H9 (cell line): ENCODE data around the gene CLEC18B. TPM values are rescaled to one million over a fixed set of nuclear protein-coding genes. Genes with fewer than 3 reads are reported as not detected.

Experiments used
- DNase-seq: peaks from one replicate; pipeline ENCODE4 v3.0.0-alpha.2; 2017
- H2AFZ ChIP-seq: one replicate; pipeline ENCODE4 v1.6.1; 2013; ENCODE audit warnings: mild to moderate bottlenecking, low read length, control low read depth, moderate library complexity
- H2AK5ac ChIP-seq: 2 replicates; pipeline ENCODE4 v1.6.1; 2013; ENCODE audit warnings: low read length, control low read depth, mixed read lengths; ENCODE audit not compliant: insufficient read length
- H2BK120ac ChIP-seq: one replicate; pipeline ENCODE4 v1.6.1; 2013; ENCODE audit warnings: low read depth, mild to moderate bottlenecking, low read length, control low read depth, inconsistent platforms; ENCODE audit not compliant: poor library complexity, severe bottlenecking
- H2BK12ac ChIP-seq: 2 replicates; pipeline ENCODE4 v1.6.1; 2013; ENCODE audit warnings: low read length, control low read depth, mixed read lengths, low read depth; ENCODE audit not compliant: insufficient read length
- H2BK15ac ChIP-seq: 2 replicates; pipeline ENCODE4 v1.6.1; 2013; ENCODE audit warnings: low read depth, low read length, control low read depth
- H2BK20ac ChIP-seq: one replicate; pipeline ENCODE4 v1.6.1; 2013; ENCODE audit warnings: low read depth, mild to moderate bottlenecking, low read length, control low read depth, inconsistent platforms; ENCODE audit not compliant: poor library complexity, severe bottlenecking
- H2BK5ac ChIP-seq: 2 replicates; pipeline ENCODE4 v1.6.1; 2013; ENCODE audit warnings: low read length, control low read depth, mixed read lengths; ENCODE audit not compliant: insufficient read length
- H3K14ac ChIP-seq: 2 replicates; pipeline ENCODE4 v1.6.1; 2013; ENCODE audit warnings: low read length, control low read depth; ENCODE audit not compliant: insufficient read depth
- H3K18ac ChIP-seq: 2 replicates; pipeline ENCODE4 v1.6.1; 2013; ENCODE audit warnings: low read depth, mild to moderate bottlenecking, mixed read lengths, low read length, control low read depth; ENCODE audit not compliant: insufficient read length
- H3K23ac ChIP-seq: 2 replicates; pipeline ENCODE4 v1.6.1; 2013; ENCODE audit warnings: low read length, control low read depth, mixed read lengths, low read depth; ENCODE audit not compliant: insufficient read length
- H3K23me2 ChIP-seq: 2 replicates; pipeline ENCODE4 v1.6.1; 2013; ENCODE audit warnings: low read depth, mild to moderate bottlenecking, mixed read lengths, low read length, control low read depth; ENCODE audit not compliant: insufficient read length, poor library complexity, severe bottlenecking
- H3K27ac ChIP-seq: 2 replicates; pipeline ENCODE4 v1.5.1; 2013; ENCODE audit warnings: low read length, control low read depth, mixed read lengths, low read depth; ENCODE audit not compliant: insufficient read length
- H3K27me3 ChIP-seq: 2 replicates; pipeline ENCODE4 v1.6.1; 2013; ENCODE audit warnings: low read length, control low read depth, inconsistent platforms; ENCODE audit not compliant: insufficient read depth
- H3K4ac ChIP-seq: 2 replicates; pipeline ENCODE4 v1.6.1; 2013; ENCODE audit warnings: low read depth, mild to moderate bottlenecking, control low read depth, inconsistent platforms, low read length, moderate library complexity
- H3K4me1 ChIP-seq: 2 replicates; pipeline ENCODE4 v1.6.1; 2013; ENCODE audit warnings: low read length, control low read depth, inconsistent platforms; ENCODE audit not compliant: insufficient read depth
- H3K4me2 ChIP-seq: 2 replicates; pipeline ENCODE4 v1.6.1; 2013; ENCODE audit warnings: low read length, control low read depth, mixed read lengths; ENCODE audit not compliant: insufficient read length, insufficient read depth
- H3K56ac ChIP-seq: 2 replicates; pipeline ENCODE4 v1.6.1; 2013; ENCODE audit warnings: low read depth, mild to moderate bottlenecking, mixed read lengths, low read length, control low read depth; ENCODE audit not compliant: insufficient read length
- H3K79me1 ChIP-seq: 2 replicates; pipeline ENCODE4 v1.6.1; 2013; ENCODE audit warnings: low read depth, mild to moderate bottlenecking, moderate library complexity, low read length, control low read depth, inconsistent platforms; ENCODE audit not compliant: insufficient read depth, poor library complexity, severe bottlenecking
- H3K79me2 ChIP-seq: 2 replicates; pipeline ENCODE4 v1.6.1; 2013; ENCODE audit warnings: low read length, control low read depth, inconsistent platforms; ENCODE audit not compliant: insufficient read depth
- H3K9ac ChIP-seq: 2 replicates; pipeline ENCODE4 v1.6.1; 2013; ENCODE audit warnings: low read length, control low read depth, mixed read lengths; ENCODE audit not compliant: insufficient read length; ENCODE audit errors: extremely low read depth
- H3K9me3 ChIP-seq: one replicate; pipeline ENCODE4 v1.6.1; 2013; ENCODE audit warnings: low read depth, low read length, inconsistent platforms; ENCODE audit not compliant: control insufficient read depth
- H3T11ph ChIP-seq: one replicate; pipeline ENCODE4 v1.6.1; 2013; ENCODE audit warnings: mild to moderate bottlenecking, low read length, control low read depth, inconsistent platforms
- H4K20me1 ChIP-seq: one replicate; pipeline ENCODE4 v1.6.1; 2013; ENCODE audit not compliant: control insufficient read depth, insufficient read length, insufficient read depth
- H4K5ac ChIP-seq: 2 replicates; pipeline ENCODE4 v1.6.1; 2013; ENCODE audit warnings: low read depth, mild to moderate bottlenecking, mixed read lengths, low read length, control low read depth; ENCODE audit not compliant: insufficient read length
- H4K8ac ChIP-seq: replicated peaks from 2 replicates; pipeline ENCODE4 v1.6.1; 2013; ENCODE audit warnings: low read length, control low read depth, mixed read lengths, low read depth; ENCODE audit not compliant: insufficient read length
- H4K91ac ChIP-seq: 2 replicates; pipeline ENCODE4 v1.6.1; 2013; ENCODE audit warnings: low read depth, mild to moderate bottlenecking, moderate library complexity, mixed read lengths, low read length, control low read depth; ENCODE audit not compliant: insufficient read length
- H3K27ac Mint-ChIP-seq, 3 experiments: 2 replicates in 2 of 3; 3 replicates in 1 of 3; pipeline ENCODE4 v1.8.0; 2020 to 2021; ENCODE audit warnings: mixed read lengths in 3 of 3, mild to moderate bottlenecking in 1 of 3, moderate library complexity in 1 of 3
- H3K27me3 Mint-ChIP-seq: 2 replicates; pipeline ENCODE4 v1.8.0; 2021; ENCODE audit warnings: low read depth, mild to moderate bottlenecking, moderate library complexity, mixed read lengths
- H3K36me3 Mint-ChIP-seq, 3 experiments: 2 replicates in 2 of 3; 3 replicates in 1 of 3; pipeline ENCODE4 v1.8.0; 2020 to 2021; ENCODE audit warnings: low read depth in 3 of 3, mixed read lengths in 3 of 3; ENCODE audit not compliant: insufficient read depth in 1 of 3
- H3K4me1 Mint-ChIP-seq, 2 experiments: 2 replicates each; pipeline ENCODE4 v1.8.0; 2020; ENCODE audit warnings: mixed read lengths in 2 of 2
- H3K4me3 Mint-ChIP-seq, 2 experiments: 2 replicates in 1 of 2; 3 replicates in 1 of 2; pipeline ENCODE4 v1.8.0; 2020 to 2021; ENCODE audit warnings: mild to moderate bottlenecking in 2 of 2, mixed read lengths in 2 of 2, moderate library complexity in 1 of 2
- H3K9me3 Mint-ChIP-seq, 2 experiments: 2 replicates in 1 of 2; 3 replicates in 1 of 2; pipeline ENCODE4 v1.8.0; 2020; ENCODE audit warnings: mild to moderate bottlenecking in 2 of 2, mixed read lengths in 2 of 2, moderate library complexity in 1 of 2
- CTCF ChIP-seq: fragments of 200-600 bp; sonication (generic); conservative IDR thresholded peaks from 3 replicates; pipeline ENCODE4 v1.8.0; 2021; ENCODE audit warnings: antibody characterized with exemption, mild to moderate bottlenecking
- WGBS: extraction: QIAGEN DNeasy Blood & Tissue Kit; methylation state at CpG from one replicate; pipeline ENCODE4 v1.1.7; 2013; ENCODE audit warnings: missing lambda C conversion rate, low lambda C conversion rate, mixed read lengths; ENCODE audit not compliant: insufficient read length; ENCODE audit errors: extremely low coverage; 5-methylcytosine and 5-hydroxymethylcytosine counted together
- total RNA-seq: library from RNA; stranded (reverse); gene quantifications from 2 replicates; pipeline ENCODE4 v1.2.1, GENCODE V29; 2021

Gene CLEC18B
- total RNA-seq, 1 experiment from 2014 or later = 0.37 TPM

GRCh38 chr16:74460542-74460941 is 39.3 kb upstream of the CLEC18B start:
- H2AK5ac ChIP-seq = no peak overlapping the region
- Mint-ChIP-seq H3K4me1 (no peaks in the 10 kb centered on the region), H3K4me3 (no peak overlapping the region), H3K36me3 (peaks cover 46 to 92% (median 78%) of the 10 kb centered on the region in 3 experiments; a peak in 6 of 7 replicates), H3K27ac (no peak overlapping the region), H3K27me3 (no peaks in the 10 kb centered on the region), H3K9me3 (no peaks in the 10 kb centered on the region)
- no peak overlapping the region for H4K8ac ChIP-seq
- H2BK15ac ChIP-seq = no peak overlapping the region
- no peak overlapping the region for H2BK120ac ChIP-seq
- H3K9me3 ChIP-seq = no peaks in the 10 kb centered on the region
- no peaks in the 10 kb centered on the region for H4K20me1 ChIP-seq
- H2AFZ ChIP-seq = no peak overlapping the region
- H3K18ac ChIP-seq = no peak overlapping the region
- H3K4me1 ChIP-seq = no peaks in the 10 kb centered on the region
- H3K4me2 ChIP-seq = no peak overlapping the region
- no peak for TF ChIP-seq CTCF
- H3K56ac ChIP-seq = no peak overlapping the region
- no CpG with 5 or more reads among the region's 7 CpGs for WGBS
- no peak overlapping the region for H3K14ac ChIP-seq
- no peak overlapping the region for H4K91ac ChIP-seq
- H3T11ph ChIP-seq = no peak overlapping the region
- H3K79me1 ChIP-seq = peaks cover 3% of the 10 kb centered on the region
- H4K5ac ChIP-seq = no peak overlapping the region
- no peaks in the 10 kb centered on the region for H3K79me2 ChIP-seq
- H3K23me2 ChIP-seq = no peaks in the 10 kb centered on the region
- H3K27me3 ChIP-seq = no peaks in the 10 kb centered on the region
- no peak overlapping the region for H3K4ac ChIP-seq
- H3K27ac ChIP-seq = no peak overlapping the region
- H3K9ac ChIP-seq = no peak overlapping the region
- DNase-seq = no peak
- H2BK5ac ChIP-seq = no peak overlapping the region
- H3K23ac ChIP-seq = no peak overlapping the region
- H2BK20ac ChIP-seq = no peak overlapping the region
- no peak overlapping the region for H2BK12ac ChIP-seq
